Measurements from ENCODE around the gene ZNF286A.

DNA sequence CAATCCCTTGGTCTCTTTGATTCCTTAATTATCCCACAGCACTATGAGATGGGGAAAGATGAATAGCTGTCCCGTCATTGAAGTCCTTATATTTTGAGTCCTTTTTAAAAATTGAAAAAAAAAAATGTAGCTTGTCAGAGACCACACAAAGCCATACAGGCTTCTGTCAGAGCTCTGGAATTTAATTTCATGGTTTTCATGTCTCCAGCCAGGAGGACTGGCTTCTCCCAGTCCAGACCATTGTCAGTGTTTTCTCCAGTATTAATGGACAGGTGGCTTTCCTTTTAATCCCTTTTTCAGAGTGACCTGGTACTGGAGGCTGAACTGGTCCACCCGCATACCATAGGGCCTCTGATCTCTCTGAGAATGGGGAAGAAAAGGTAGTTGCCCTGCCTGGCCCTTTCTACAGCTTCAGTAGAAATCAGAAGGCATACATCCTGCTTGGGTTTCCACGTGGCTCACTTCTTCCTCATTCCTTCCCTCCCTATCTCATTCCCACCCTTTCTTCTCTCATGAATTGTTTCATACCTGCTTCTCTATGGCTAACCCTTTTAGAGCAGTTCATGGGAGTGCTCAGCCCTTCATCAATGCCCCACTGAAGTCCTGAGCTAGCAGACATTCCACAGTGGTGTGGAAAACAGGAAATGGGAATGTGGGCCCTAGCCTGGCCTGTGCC lies 44.5 kb upstream of the ZNF286A start:
- TF ChIP-seq, protein P1, sequence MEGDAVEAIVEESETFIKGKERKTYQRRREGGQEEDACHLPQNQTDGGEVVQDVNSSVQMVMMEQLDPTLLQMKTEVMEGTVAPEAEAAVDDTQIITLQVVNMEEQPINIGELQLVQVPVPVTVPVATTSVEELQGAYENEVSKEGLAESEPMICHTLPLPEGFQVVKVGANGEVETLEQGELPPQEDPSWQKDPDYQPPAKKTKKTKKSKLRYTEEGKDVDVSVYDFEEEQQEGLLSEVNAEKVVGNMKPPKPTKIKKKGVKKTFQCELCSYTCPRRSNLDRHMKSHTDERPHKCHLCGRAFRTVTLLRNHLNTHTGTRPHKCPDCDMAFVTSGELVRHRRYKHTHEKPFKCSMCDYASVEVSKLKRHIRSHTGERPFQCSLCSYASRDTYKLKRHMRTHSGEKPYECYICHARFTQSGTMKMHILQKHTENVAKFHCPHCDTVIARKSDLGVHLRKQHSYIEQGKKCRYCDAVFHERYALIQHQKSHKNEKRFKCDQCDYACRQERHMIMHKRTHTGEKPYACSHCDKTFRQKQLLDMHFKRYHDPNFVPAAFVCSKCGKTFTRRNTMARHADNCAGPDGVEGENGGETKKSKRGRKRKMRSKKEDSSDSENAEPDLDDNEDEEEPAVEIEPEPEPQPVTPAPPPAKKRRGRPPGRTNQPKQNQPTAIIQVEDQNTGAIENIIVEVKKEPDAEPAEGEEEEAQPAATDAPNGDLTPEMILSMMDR (IDR thresholded peaks at IDR 0.05): no peak
- TF ChIP-seq POLR2A (IDR thresholded peaks at IDR 0.05): no peak
